ENCODE measurements around the gene TRIM66. TPM values are rescaled to one million over a fixed set of nuclear protein-coding genes. Genes with fewer than 3 reads are reported as not detected.

The TRIM66 gene
- total RNA-seq, 1 donor = 4.3 TPM

GRCh38 chr11:8728563-8728962 lies 46.1 kb upstream of the TRIM66 start:
- H3K4me3 ChIP-seq (ENCODE audit: low read depth, low read length) = no peak overlapping the region
- DNase-seq (ENCODE audit: low read depth) = peak; percentile 77
- TF ChIP-seq, protein P1, sequence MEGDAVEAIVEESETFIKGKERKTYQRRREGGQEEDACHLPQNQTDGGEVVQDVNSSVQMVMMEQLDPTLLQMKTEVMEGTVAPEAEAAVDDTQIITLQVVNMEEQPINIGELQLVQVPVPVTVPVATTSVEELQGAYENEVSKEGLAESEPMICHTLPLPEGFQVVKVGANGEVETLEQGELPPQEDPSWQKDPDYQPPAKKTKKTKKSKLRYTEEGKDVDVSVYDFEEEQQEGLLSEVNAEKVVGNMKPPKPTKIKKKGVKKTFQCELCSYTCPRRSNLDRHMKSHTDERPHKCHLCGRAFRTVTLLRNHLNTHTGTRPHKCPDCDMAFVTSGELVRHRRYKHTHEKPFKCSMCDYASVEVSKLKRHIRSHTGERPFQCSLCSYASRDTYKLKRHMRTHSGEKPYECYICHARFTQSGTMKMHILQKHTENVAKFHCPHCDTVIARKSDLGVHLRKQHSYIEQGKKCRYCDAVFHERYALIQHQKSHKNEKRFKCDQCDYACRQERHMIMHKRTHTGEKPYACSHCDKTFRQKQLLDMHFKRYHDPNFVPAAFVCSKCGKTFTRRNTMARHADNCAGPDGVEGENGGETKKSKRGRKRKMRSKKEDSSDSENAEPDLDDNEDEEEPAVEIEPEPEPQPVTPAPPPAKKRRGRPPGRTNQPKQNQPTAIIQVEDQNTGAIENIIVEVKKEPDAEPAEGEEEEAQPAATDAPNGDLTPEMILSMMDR (IDR thresholded peaks at IDR 0.05; ENCODE audit: insufficient read depth, low read depth, low read length) = no peak

DNA sequence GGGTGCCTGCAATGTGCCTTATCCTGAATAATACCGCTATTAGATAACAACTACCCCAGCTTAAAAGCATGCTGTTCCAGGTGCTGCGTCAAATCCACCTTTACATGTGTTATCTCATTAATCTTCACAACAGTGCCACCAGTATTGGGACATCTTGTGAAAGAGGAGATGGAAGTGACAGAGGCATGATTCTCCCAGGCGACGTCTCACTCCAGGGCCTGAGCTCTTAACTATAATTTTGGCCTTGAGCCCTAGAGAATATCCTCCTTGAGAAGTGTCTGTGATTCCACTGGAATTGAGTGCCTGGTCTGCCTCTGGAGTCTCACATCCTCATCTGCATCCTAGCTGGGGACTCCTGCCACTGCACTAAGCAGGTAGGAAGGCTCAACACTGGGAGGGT lies 43.9 kb upstream of the TRIM66 start:
- no peak for DNase-seq (ENCODE audit: low read depth)
- H3K4me3 ChIP-seq (ENCODE audit: low read depth, low read length) = no peak overlapping the region
- TF ChIP-seq, protein P1 (IDR thresholded peaks at IDR 0.05; ENCODE audit: insufficient read depth, low read depth, low read length) = no peak

GRCh38 chr11:8724682-8725081 lies 42.2 kb upstream of the TRIM66 start:
- TF ChIP-seq, protein P1 (IDR thresholded peaks at IDR 0.05; ENCODE audit: insufficient read depth, low read depth, low read length) = no peak
- no peak for DNase-seq (ENCODE audit: low read depth)
- H3K4me3 ChIP-seq (ENCODE audit: low read depth, low read length) = no peak overlapping the region

DNA sequence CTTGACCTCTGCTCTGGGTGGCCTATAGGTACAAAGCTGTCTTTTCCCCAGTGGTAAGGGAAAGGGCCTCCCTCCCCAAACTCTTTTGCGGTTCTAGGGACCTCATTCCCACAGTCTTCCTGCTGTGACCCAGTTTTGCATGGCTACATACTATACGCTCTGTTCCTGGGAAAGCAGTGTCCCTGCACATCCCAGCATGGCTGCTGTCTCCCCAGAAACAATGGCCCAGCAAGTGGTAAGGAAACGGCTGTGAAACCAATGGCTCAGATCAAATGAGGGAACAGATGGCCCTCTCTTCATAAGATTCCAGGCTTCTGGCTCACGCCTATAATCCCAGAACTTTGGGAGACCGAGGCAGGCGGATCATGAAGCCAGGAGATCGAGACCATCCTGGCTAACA lies 41.2 kb upstream of the TRIM66 start:
- no peak for DNase-seq (ENCODE audit: low read depth)
- no peak overlapping the region for H3K4me3 ChIP-seq (ENCODE audit: low read depth, low read length)
- TF ChIP-seq, protein P1 (IDR thresholded peaks at IDR 0.05; ENCODE audit: insufficient read depth, low read depth, low read length) = no peak

DNA sequence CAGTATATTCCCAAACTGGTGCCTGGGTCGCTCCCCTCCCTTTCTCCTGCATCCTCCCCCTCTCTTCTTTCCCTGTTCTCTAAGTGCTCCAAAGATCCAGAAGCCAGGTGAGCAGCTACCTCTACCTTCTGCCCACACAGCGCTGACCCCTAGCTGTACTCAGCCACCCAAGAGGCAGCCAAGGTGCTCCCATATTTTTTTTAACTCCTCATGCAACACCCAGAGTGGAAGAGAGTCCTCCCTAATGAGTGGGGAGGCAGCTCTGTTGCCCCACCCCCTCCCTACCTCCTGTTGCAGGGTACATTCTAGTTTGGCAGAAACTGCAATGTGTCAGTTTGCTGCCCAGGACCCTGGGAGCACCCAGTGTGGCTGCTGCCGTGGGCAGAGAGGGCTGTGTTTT lies 40.3 kb upstream of the TRIM66 start:
- no peak for DNase-seq (ENCODE audit: low read depth)
- H3K4me3 ChIP-seq (ENCODE audit: low read depth, low read length) = no peak overlapping the region
- TF ChIP-seq, protein P1 (IDR thresholded peaks at IDR 0.05; ENCODE audit: insufficient read depth, low read depth, low read length) = no peak

DNA sequence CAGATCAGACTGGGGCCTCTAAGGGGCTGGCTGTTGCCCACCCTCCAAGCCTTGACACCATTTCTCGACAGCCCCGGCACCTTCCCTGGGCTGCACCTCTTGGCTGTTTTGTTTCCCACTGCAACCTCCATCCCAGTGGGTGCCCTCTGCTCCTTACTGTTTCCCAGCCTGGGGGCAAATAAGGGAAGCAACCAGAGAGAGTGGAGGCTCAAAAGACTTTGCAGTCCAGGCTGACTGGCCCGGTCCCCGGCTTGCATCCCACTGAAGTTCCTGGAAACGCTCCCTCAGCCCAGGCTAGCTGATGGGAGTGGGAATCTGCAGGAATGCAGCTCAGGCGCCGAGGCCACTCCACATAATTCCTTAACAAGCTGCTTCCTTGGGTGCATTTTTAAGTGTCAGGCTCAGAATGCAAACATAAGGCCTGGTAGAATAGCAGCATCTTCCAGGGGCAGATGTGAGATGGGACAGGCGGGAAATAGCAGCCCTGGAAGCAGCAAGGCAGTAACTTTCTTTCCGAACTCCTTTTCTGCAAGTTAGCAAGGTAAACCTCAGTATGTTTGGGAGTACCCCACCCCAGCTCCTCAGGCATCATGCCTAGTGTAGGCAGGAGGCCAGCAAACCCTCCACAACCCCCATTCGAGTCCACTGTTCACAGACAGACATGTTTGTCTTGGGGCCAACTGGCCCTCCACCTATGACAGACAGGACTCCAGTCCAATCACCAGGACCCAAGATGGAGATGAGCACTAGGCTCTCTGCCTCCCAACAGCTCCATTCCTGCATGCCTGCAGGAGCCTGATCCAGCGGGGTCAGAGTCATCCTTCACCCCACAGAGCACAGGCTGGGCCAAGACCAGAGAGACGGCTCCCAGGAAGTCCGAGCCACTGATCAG lies 39.4 kb upstream of the TRIM66 start:
- no peak overlapping the region for H3K4me3 ChIP-seq (ENCODE audit: low read depth, low read length)
- TF ChIP-seq, protein P1 (IDR thresholded peaks at IDR 0.05; ENCODE audit: insufficient read depth, low read depth, low read length) = no peak
- peak; percentile 67 for DNase-seq (ENCODE audit: low read depth)
